ENCODE measurements around the gene FKBP7. TPM values are rescaled to one million over a fixed set of nuclear protein-coding genes. Genes with fewer than 3 reads are reported as not detected.

The FKBP7 gene
- total RNA-seq, 1 experiment from 2014 or later = 6.2 TPM

GRCh38 chr2:178484245-178485041, 6.0 kb upstream of the FKBP7 start:
- H3K4me1 ChIP-seq (ENCODE audit: low read length) = peaks cover 38% of the 10 kb centered on the region

GRCh38 chr2:178482437-178482836, 4.0 kb upstream of the FKBP7 start:
- Histone ChIP-seq H3K4me3 (ENCODE audit: low read length) (peak overlapping the region; percentile 77), H3K36me3 (ENCODE audit: insufficient read depth, low read length) (no peaks in the 10 kb centered on the region; the same call in 1 of the 2 replicates), H4K20me1 (ENCODE audit: insufficient read depth, low read depth, low read length) (0 out of 2 replicates have a peak, but pooled peaks cover 13% of the 10 kb centered on the region), H3K9me2 (replicated peaks; ENCODE audit: insufficient read depth, low read length) (no peaks in the 10 kb centered on the region), H3K79me2 (ENCODE audit: low read length) (peaks cover 78% of the 10 kb centered on the region), H3K27ac (ENCODE audit: low read length) (peak overlapping the region; percentile 56), H3K9me3 (ENCODE audit: low read length) (no peaks in the 10 kb centered on the region), H2AFZ (ENCODE audit: low read length) (no peak overlapping the region), H3K4me2 (ENCODE audit: low read depth, low read length, poor library complexity, severe bottlenecking) (peak overlapping the region; percentile 90), H3K27me3 (ENCODE audit: low read length) (no peaks in the 10 kb centered on the region), H3K4me1 (ENCODE audit: low read length) (peaks cover 42% of the 10 kb centered on the region), H3K9ac (ENCODE audit: low read length) (peak overlapping the region; percentile 81)
- DNase-seq = peak; percentile 87

More at GRCh38 chr2:178484245-178485041, 6.0 kb upstream of the FKBP7 start:
- Histone ChIP-seq H3K9me3 (ENCODE audit: low read length) (no peaks in the 10 kb centered on the region), H3K79me2 (ENCODE audit: low read length) (peaks cover 88% of the 10 kb centered on the region), H3K4me3 (ENCODE audit: low read length) (no peak overlapping the region), H3K27ac (ENCODE audit: low read length) (no peak overlapping the region), H3K27me3 (ENCODE audit: low read length) (no peaks in the 10 kb centered on the region), H3K36me3 (ENCODE audit: insufficient read depth, low read length) (peaks cover 1% of the 10 kb centered on the region; the same call in 1 of the 2 replicates), H3K9me2 (replicated peaks; ENCODE audit: insufficient read depth, low read length) (no peaks in the 10 kb centered on the region), H4K20me1 (ENCODE audit: insufficient read depth, low read depth, low read length) (0 out of 2 replicates have a peak, but pooled peaks cover 13% of the 10 kb centered on the region), H3K9ac (ENCODE audit: low read length) (no peak overlapping the region), H3K4me2 (ENCODE audit: low read depth, low read length, poor library complexity, severe bottlenecking) (peak overlapping the region; percentile 90), H2AFZ (ENCODE audit: low read length) (no peak overlapping the region)
- DNase-seq = no peak

DNA sequence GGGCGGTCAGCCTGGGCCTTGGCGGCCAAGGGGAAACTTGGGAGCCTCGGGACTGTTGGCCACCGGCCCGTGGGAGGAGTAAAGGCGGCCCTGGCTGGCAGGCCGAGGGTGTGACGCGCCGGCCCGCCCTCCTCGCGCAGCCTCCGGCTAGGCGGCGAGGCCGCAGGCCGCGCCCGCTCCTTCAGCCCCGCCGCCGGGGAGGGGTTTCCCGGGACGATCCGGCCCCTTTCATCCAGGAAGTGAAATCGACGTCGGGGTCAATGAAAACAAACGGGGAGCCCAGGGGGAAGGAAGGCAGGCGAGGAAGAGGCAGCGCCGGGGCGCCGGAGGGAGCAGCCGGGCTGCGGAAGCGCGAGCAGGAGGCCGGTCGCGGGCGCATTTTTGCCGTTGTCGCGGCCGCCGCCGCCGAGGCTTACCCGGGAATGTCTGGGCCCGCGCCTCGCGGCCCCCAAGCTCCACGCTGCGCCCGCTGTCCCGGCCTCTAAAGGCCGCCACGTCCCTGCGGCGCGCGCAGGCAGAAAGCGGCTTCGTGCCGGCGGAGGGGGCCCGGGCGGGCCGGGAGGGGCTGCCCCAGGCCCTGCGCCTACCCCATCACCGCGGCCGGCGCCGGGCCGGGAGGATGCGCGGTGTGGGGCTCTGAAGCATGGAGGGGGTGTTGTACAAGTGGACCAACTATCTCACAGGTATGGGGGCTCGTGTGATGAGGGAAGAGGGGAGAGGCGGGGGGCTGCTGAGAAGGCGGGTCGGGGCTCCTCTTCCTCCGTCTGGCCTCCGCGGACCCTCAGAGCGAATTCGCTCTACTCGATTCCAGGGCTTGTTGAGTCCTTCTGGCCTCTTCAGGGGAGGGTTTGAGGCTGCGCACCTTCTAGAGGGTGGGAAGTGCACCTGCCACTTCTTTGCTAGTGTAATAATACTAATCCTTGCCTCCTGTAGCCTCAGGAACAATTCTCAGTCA, 2.1 kb upstream of the FKBP7 start, which contains the start of gene PLEKHA3:
Gene PLEKHA3 (plus strand): TSS at position 231 of the 955 bp plus-strand sequence. CDS start 413 bp downstream, at position 644.
- peak; percentile 94 for DNase-seq
- Histone ChIP-seq H3K9me2 (replicated peaks; ENCODE audit: insufficient read depth, low read length) (no peaks in the 10 kb centered on the region), H3K4me1 (ENCODE audit: low read length) (peaks cover 52% of the 10 kb centered on the region), H3K9me3 (ENCODE audit: low read length) (no peaks in the 10 kb centered on the region), H3K4me3 (ENCODE audit: low read length) (peak within 1 kb of the TSS; percentile 77), H3K4me2 (ENCODE audit: low read depth, low read length, poor library complexity, severe bottlenecking) (peak within 1 kb of the TSS; percentile 90), H3K79me2 (ENCODE audit: low read length) (peaks cover 78% of the 10 kb centered on the region), H3K27ac (ENCODE audit: low read length) (peak within 1 kb of the TSS; percentile 84), H2AFZ (ENCODE audit: low read length) (peak within 1 kb of the TSS; percentile 97), H4K20me1 (ENCODE audit: insufficient read depth, low read depth, low read length) (0 out of 2 replicates have a peak, but pooled peaks cover 13% of the 10 kb centered on the region), H3K36me3 (ENCODE audit: insufficient read depth, low read length) (no peaks in the 10 kb centered on the region; the same call in 1 of the 2 replicates), H3K9ac (ENCODE audit: low read length) (peak within 1 kb of the TSS; percentile 81), H3K27me3 (ENCODE audit: low read length) (no peaks in the 10 kb centered on the region)

- H4K20me1 ChIP-seq (ENCODE audit: insufficient read depth, low read depth, low read length) = 0 out of 2 replicates have a peak, but pooled peaks cover 13% of the 10 kb centered on the region
- H3K4me2 ChIP-seq (ENCODE audit: low read depth, low read length, poor library complexity, severe bottlenecking) = peak overlapping the region; percentile 90
- H3K9me2 ChIP-seq (replicated peaks; ENCODE audit: insufficient read depth, low read length) = no peaks in the 10 kb centered on the region
- peak overlapping the region; percentile 84 for H3K27ac ChIP-seq (ENCODE audit: low read length)
- H3K36me3 ChIP-seq (ENCODE audit: insufficient read depth, low read length) = no peaks in the 10 kb centered on the region
- H3K9me3 ChIP-seq (ENCODE audit: low read length) = no peaks in the 10 kb centered on the region
- H2AFZ ChIP-seq (ENCODE audit: low read length) = peak overlapping the region; percentile 97
- peaks cover 71% of the 10 kb centered on the region for H3K79me2 ChIP-seq (ENCODE audit: low read length)
- no peak for DNase-seq
- H3K4me1 ChIP-seq (ENCODE audit: low read length) = peaks cover 52% of the 10 kb centered on the region
- no peaks in the 10 kb centered on the region for H3K27me3 ChIP-seq (ENCODE audit: low read length)
- H3K9ac ChIP-seq (ENCODE audit: low read length) = peak overlapping the region; percentile 81
- peak overlapping the region; percentile 77 for H3K4me3 ChIP-seq (ENCODE audit: low read length)
These were observed 1.4 kb upstream of the FKBP7 start for GRCh38 chr2:178479758-178480226.

DNA sequence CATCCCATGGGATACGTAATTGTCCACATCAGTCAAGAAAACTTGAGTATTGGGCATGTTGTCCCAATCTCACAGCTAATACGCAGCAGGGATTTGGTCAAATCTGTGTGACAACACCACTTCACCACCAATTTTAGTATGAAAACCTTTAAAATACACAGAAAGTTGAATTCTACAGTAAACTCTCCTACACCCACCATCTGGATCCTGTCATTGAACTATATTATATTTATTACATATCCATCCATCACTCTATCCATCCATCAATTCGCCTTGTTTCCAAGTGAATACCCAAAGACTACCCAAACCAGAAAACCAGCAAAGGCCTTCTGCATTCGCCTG, 846 bp upstream of the FKBP7 start:
- no peak for DNase-seq
- Histone ChIP-seq H2AFZ (ENCODE audit: low read length) (peak overlapping the region; percentile 97), H3K79me2 (ENCODE audit: low read length) (peaks cover 69% of the 10 kb centered on the region), H3K27me3 (ENCODE audit: low read length) (no peaks in the 10 kb centered on the region), H4K20me1 (ENCODE audit: insufficient read depth, low read depth, low read length) (0 out of 2 replicates have a peak, but pooled peaks cover 11% of the 10 kb centered on the region), H3K36me3 (ENCODE audit: insufficient read depth, low read length) (no peaks in the 10 kb centered on the region), H3K9ac (ENCODE audit: low read length) (peak overlapping the region; percentile 81), H3K9me3 (ENCODE audit: low read length) (no peaks in the 10 kb centered on the region), H3K27ac (ENCODE audit: low read length) (peak overlapping the region; percentile 84), H3K4me2 (ENCODE audit: low read depth, low read length, poor library complexity, severe bottlenecking) (peak overlapping the region; percentile 90), H3K9me2 (replicated peaks; ENCODE audit: insufficient read depth, low read length) (no peaks in the 10 kb centered on the region), H3K4me1 (ENCODE audit: low read length) (peaks cover 49% of the 10 kb centered on the region), H3K4me3 (ENCODE audit: low read length) (peak overlapping the region; percentile 77)

GRCh38 chr2:178478130-178478438, 316 bp downstream of the FKBP7 start:
- Histone ChIP-seq H3K4me1 (ENCODE audit: low read length) (peaks cover 41% of the 10 kb centered on the region), H3K9me2 (replicated peaks; ENCODE audit: insufficient read depth, low read length) (no peaks in the 10 kb centered on the region), H2AFZ (ENCODE audit: low read length) (peak overlapping the region; percentile 48; the same call in 1 of the 2 replicates), H3K9ac (ENCODE audit: low read length) (peak overlapping the region; percentile 81), H3K27ac (ENCODE audit: low read length) (peak overlapping the region; percentile 84), H4K20me1 (ENCODE audit: insufficient read depth, low read depth, low read length) (0 out of 2 replicates have a peak, but pooled peaks cover 8% of the 10 kb centered on the region), H3K4me3 (ENCODE audit: low read length) (peak overlapping the region; percentile 77), H3K9me3 (ENCODE audit: low read length) (no peaks in the 10 kb centered on the region), H3K79me2 (ENCODE audit: low read length) (peaks cover 69% of the 10 kb centered on the region), H3K27me3 (ENCODE audit: low read length) (no peaks in the 10 kb centered on the region), H3K36me3 (ENCODE audit: insufficient read depth, low read length) (no peaks in the 10 kb centered on the region), H3K4me2 (ENCODE audit: low read depth, low read length, poor library complexity, severe bottlenecking) (peak overlapping the region; percentile 90)
- DNase-seq = peak; percentile 69

GRCh38 chr2:178477443-178478129, 814 bp downstream of the FKBP7 start:
- Histone ChIP-seq H3K4me3 (ENCODE audit: low read length) (peak overlapping the region; percentile 77), H3K27me3 (ENCODE audit: low read length) (no peaks in the 10 kb centered on the region), H4K20me1 (ENCODE audit: insufficient read depth, low read depth, low read length) (0 out of 2 replicates have a peak, but pooled peaks cover 8% of the 10 kb centered on the region), H3K36me3 (ENCODE audit: insufficient read depth, low read length) (no peaks in the 10 kb centered on the region), H3K9me3 (ENCODE audit: low read length) (no peaks in the 10 kb centered on the region), H3K4me2 (ENCODE audit: low read depth, low read length, poor library complexity, severe bottlenecking) (peak overlapping the region; percentile 90), H3K9me2 (replicated peaks; ENCODE audit: insufficient read depth, low read length) (no peaks in the 10 kb centered on the region), H3K4me1 (ENCODE audit: low read length) (peaks cover 36% of the 10 kb centered on the region), H3K27ac (ENCODE audit: low read length) (peak overlapping the region; percentile 84), H3K79me2 (ENCODE audit: low read length) (peaks cover 66% of the 10 kb centered on the region), H3K9ac (ENCODE audit: low read length) (peak overlapping the region; percentile 81), H2AFZ (ENCODE audit: low read length) (no peak overlapping the region)
- DNase-seq = peak; percentile 65
